Stimulated activated CD4-positive, alpha-beta T cell treated with anti-CD3 and anti-CD28 coated beads, TNF-alpha, amount 100 ng/mL, for 48 hours (primary cell): ENCODE data around the gene SLC34A3.
"Not testable (repeated sequence)": the region's sequence is repeated elsewhere in the genome, so short reads cannot be mapped to it uniquely, and the experiment has no call there.

Experiments
- DNase-seq, 3 donors: peaks; one replicate each; pipeline ENCODE4 v3.0.0-alpha.2; 2020; ENCODE audit warnings: low read depth in 3 of 3

SLC34A3 gene

DNA sequence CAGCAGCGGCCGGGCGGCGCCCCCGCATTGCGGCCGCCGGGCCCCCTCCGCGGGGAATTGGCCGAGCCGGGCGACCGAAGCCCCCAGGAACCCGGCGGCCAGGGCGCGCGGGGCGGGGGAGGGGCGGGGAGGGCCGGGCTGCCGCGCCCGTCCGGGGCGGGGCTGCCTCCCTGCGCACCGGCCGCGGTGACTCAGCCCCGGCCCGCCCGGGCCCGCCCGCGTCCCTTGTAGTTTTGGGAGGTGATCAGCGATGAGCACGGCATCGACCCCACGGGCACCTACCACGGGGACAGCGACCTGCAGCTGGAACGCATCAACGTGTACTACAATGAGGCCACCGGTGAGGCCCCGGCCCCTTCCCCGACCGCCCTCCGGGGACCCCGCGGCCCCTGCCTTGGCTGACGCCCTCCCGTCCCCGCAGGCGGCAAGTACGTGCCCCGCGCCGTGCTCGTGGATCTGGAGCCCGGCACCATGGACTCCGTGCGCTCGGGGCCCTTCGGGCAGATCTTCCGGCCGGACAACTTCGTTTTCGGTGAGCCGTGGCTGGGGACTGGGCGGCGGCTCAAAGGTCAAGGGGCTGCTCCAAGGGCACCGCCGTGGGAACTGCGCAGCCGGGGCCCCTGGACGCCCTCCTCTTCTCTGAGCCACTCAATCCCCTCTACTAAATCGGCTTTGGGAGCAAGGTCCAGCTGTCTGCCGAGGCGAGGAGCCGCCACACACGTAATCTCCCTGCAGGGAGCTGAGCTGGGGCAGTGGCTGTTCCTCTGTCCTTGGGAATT, 11.0 kb downstream of the SLC34A3 start:
- peak in 2 of 3 donors; percentile 37 for DNase-seq

DNA sequence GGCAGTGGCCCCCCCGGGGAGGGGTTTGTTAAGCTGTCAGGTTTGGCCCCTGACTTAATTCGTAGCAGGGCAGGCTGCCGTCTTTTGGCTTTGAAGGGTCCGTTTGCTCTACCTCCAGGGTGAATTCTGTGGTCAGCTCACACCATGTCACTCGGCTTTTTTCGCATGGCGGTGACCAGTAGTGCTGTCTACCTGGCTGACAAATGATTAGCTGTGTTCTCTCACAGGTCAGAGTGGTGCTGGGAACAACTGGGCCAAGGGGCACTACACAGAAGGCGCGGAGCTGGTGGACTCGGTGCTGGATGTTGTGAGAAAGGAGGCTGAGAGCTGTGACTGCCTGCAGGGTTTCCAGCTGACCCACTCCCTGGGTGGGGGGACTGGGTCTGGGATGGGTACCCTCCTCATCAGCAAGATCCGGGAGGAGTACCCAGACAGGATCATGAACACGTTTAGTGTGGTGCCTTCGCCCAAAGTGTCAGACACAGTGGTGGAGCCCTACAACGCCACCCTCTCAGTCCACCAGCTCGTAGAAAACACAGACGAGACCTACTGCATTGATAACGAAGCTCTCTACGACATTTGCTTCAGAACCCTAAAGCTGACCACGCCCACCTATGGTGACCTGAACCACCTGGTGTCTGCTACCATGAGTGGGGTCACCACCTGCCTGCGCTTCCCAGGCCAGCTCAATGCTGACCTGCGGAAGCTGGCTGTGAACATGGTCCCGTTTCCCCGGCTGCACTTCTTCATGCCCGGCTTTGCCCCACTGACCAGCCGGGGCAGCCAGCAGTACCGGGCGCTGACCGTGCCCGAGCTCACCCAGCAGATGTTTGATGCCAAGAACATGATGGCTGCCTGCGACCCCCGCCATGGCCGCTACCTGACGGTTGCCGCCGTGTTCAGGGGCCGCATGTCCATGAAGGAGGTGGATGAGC, 11.8 kb downstream of the SLC34A3 start:
- DNase-seq = no peak

- not testable (repeated sequence) for DNase-seq
Observed at GRCh38 chr9:137243266-137243625, 12.5 kb downstream of the SLC34A3 start.

GRCh38 chr9:137243626-137244485, 13.2 kb downstream of the SLC34A3 start:
- no peak for DNase-seq

DNA sequence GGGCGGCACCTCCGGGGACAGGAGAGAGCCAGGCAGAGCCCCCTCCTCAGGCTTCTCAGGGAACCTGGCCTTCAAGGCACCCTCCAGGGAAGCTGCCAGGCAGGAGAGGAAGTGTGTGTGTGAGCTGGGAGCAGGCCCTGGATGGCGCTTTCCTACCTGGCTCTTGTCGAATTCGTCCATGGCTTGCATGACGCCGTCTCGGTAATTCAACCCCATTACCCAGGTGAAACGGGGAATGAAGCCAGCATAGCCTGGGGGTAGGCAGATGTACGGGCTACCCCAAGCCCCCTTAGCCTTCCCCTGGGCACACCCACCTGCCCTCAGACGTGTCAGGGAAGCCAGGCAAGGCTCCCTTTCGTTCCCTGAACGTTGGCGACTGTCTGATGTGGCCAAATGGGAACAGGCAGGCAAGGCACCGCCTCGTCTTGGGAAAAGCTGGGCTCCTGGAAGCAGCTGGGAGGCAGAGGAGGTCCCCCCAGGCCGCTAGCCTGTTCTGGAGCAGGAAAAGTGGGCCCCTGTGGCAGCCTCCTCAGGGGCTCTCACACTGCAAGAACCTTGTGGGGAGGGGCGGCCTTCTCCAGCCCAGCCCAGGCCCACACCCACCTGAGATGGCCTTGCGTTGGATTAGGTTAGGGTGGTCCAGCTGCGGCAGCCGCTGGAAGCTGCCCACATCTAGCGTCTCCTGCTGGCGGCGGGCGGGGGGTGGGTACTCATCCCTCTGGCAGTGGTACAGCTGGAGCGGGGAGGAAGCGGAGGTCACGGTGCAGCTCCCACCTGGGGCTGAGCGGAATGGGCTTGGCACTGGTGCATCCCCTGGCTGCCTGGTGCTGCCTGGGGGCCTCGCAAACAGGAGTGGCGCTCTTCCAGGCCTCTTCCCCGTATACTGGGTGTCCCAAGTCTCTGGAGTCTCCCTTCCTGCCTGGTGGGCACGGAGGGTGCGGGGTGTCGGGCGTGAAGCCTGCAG, 14.1 kb downstream of the SLC34A3 start:
- DNase-seq = no peak

DNA sequence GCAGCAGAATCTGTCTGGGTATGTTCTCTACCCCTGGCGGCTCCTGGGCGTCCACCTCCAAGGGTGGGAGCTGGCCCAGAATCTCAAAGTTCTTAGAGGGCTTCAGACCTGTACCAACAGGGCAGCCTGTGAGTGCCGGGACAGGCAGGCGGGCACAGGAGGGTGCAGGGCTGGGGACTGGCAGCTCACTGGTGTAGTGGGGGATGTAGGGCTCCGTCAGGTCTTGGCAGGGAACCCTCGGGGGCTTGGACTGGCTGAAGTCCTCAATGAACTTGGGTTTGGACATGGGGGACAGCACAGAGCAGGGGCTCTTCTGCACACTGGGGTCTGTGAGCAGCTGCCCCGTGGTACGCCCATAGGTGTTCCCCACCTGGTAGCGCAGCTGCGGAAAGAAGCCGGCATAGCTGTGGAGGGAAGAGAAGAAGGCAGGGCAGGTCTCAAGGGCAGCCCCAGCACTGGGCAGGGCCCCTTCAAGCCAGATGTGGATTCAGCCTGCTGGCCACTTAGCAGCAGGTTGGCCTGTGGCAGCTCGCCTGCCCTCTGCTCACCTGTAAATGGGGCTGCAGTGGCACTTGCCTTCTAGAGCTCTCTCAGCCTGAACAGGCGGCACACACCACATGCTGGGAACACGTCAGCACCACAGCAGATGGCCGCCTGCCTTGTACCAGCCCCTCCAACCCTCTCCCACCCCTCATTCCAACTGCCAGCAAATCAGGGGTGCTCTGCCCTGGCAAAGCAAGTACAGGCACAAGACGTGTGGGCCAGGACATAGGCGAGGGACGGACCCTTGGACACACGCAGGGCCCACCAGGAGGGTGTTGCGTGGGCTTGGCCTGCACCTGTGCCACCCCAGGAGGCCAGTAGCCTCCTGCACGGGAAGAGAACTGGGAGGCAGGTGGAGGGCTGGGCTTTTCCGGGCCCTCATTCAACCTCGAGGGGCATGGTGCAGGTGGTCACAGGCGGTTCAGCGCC, 15.0 kb downstream of the SLC34A3 start:
- DNase-seq = no peak

- no peak for DNase-seq
Observed at GRCh38 chr9:137247135-137247915, 16.6 kb downstream of the SLC34A3 start.

DNA sequence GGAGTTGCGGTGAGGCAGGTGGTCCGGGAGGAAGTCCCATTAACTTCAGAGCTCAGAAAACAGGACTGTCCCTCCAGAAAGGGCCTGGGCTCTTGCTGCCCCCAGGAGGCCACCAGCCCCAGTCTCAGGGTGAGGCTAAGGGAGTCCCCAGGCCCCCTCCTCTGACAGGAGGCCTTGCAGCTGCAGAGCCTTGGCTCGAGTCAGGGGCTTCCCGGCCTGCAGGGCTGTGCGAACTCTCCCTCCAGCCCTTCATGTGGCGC, 17.1 kb downstream of the SLC34A3 start:
- no peak for DNase-seq

- DNase-seq = no peak
Observed at GRCh38 chr9:137250329-137251193, 19.9 kb downstream of the SLC34A3 start.

DNA sequence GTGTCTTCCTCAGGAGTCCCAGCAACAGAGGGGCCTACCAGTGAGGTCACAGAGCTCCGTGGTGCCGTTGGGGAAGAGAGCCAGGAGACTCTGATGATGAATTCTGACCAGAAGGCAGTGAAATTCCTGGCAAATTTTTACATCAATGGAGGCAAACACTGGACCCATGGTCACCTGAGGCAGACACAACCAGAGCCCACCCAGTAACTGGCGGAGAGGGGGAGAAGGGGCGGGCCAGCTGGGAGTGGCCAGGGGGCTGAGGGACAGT, 20.4 kb downstream of the SLC34A3 start, which contains the start of gene STPG3:
Gene STPG3, plus strand, starts transcription at position 93 of the 268 bp plus-strand sequence. Its CDS starts 1 bp downstream, at position 94.
- no peak for DNase-seq

DNA sequence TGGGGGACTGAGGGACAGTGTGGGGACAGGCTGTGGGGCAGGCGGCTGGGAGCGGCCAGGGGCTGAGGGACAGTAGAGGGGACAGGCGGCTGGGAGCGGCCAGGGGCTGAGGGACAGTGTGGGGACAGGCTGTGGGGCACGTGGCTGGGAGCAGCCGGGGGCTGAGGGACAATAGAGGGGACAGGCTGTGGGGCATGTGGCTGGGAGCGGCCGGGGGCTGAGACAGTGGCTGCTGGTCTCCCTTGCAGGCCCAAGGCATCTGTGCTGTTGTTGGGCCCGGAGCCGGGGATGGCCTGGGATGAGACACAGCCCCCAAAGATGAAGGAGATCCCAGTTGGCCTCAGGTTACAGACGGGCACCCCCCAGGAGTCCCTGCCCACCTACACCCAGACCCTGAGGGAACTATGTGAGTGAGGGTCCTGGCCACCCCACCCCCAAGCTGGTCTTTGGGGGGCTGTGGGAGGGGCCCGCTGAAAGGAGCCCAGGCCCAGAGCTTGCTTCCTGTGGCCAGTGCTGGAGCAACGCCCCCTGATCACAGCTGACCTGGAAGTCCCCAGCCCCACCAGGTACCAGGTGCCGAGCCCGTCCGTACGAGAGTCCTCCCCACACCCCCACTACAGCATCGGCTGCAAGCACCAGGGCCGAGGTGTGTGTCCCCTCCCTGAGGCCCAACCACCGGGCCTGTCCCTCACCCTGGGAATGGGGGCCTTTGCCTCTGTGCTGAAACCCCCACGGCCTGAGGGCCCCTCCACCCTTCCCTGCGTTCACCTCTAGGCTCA, 21.0 kb downstream of the SLC34A3 start:
- no peak for DNase-seq

GRCh38 chr9:137252555-137253506, 22.1 kb downstream of the SLC34A3 start:
- DNase-seq = no peak

- no peak for DNase-seq
Observed at GRCh38 chr9:137253717-137254623, 23.3 kb downstream of the SLC34A3 start.

GRCh38 chr9:137254624-137255447, 24.1 kb downstream of the SLC34A3 start, which contains the start of gene NELFB:
Gene NELFB (plus strand): TSS chr9:137255327.
- peak; percentile 86 to 96 (median 96) for DNase-seq
